ENCODE data around the gene CRTAC1.

CRTAC1 gene

DNA sequence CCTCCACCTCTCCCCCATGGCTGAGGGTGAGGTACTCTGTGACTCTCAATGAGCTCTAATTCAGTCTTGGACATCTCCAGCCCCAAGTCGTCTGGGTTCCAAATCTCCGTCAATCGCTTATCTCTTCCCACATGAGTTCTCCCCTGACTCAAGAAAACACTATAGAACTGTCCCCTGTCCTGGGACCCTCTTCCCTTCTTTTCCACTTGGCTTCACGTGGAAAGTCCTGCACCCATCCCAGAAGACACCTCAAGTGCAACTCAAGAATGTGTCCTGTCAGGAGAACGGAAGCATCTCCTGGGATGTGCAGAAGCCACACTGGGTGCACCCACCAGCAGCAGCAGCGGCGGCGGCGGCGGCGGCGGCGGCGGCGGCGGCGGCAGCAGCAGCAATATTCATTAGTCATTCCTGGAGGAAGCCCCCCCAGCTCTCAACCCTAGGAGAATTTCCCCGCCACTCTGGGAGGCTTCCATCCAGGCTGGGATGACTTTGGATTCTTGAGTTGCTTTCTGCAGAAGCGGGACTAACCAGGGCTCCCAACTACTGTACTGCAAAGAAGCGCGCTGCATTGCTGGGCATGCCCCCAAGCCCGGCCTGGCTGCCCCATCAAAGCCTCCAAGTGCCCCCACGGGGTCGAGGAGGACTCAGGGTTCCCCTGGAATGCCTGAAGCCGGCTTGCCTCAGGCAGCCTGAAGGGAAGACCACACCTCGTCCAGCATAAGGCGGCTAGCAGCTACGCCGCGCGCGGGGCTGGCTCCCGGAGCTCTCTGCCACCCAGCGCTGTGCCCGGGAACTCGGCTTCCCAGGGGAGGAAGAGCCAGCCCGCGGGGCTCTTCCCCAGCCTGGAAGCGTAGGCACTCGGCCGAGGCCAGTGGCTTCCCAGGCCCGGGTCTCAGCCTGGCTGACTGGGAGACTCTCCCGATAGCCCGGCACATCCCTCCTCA lies 1.0 kb downstream of the CRTAC1 start:
- no peak for DNase-seq (ENCODE audit: low read depth)
- TF ChIP-seq, protein P1, sequence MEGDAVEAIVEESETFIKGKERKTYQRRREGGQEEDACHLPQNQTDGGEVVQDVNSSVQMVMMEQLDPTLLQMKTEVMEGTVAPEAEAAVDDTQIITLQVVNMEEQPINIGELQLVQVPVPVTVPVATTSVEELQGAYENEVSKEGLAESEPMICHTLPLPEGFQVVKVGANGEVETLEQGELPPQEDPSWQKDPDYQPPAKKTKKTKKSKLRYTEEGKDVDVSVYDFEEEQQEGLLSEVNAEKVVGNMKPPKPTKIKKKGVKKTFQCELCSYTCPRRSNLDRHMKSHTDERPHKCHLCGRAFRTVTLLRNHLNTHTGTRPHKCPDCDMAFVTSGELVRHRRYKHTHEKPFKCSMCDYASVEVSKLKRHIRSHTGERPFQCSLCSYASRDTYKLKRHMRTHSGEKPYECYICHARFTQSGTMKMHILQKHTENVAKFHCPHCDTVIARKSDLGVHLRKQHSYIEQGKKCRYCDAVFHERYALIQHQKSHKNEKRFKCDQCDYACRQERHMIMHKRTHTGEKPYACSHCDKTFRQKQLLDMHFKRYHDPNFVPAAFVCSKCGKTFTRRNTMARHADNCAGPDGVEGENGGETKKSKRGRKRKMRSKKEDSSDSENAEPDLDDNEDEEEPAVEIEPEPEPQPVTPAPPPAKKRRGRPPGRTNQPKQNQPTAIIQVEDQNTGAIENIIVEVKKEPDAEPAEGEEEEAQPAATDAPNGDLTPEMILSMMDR (conservative IDR thresholded peaks at IDR 0.05; ENCODE audit: low read depth, low read length), result no peak
- peak overlapping the region; percentile 29 for H3K4me3 ChIP-seq (ENCODE audit: low read length)

DNA sequence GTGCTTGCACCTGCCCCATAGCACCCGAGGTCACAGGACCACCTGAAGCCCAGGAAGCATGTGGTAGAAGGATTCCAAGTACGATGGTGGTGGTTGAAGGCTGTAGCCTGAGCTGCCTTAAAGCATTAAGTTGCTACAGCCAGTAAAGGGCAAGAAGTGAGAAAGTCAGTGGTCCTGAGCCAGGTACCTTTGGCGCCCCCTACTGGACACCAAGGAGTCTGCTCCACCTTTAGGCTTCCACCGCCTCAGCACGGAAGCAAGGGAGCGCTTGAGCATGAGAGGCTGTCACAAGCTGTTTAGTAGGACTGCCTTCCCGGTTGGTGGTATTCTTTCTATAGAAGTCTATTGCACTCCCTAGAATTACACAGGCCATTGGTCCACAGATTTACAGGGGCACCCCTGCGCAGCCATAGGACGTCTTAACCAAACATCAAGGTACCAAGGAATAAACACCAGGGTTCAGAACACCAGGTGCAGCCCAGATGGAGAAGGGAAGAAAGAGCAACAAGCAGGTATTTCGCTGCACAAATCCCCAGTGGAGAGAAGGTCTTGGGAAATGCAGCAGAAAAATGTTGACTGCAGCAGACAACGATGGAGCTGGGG lies 2.2 kb downstream of the CRTAC1 start:
- DNase-seq (ENCODE audit: low read depth), result no peak
- TF ChIP-seq, protein P1 (conservative IDR thresholded peaks at IDR 0.05; ENCODE audit: low read depth, low read length), result peak; percentile 85
- no peak overlapping the region for H3K4me3 ChIP-seq (ENCODE audit: low read length)

DNA sequence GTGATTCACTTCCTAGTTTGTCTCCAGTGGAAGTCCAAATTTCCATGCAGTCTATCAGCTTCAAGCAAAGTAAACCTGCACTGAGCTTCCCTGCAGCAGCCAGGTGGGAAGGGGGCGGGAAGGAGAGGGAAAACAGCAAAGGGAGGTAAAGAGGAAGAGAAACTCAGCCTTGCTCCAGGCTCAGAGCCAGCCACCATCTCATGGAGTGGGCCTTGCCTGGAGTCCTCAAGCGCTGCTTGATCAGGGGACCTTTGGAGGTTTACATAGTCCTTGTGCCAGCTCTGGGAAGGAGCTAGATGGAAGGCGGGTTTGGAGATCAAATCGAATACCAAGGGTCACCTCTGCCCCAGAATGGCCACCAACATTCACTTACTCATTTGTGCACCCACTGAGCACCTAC lies 7.4 kb downstream of the CRTAC1 start:
- DNase-seq (ENCODE audit: low read depth), result no peak
- H3K4me3 ChIP-seq (ENCODE audit: low read length), result no peak overlapping the region
- TF ChIP-seq, protein P1 (conservative IDR thresholded peaks at IDR 0.05; ENCODE audit: low read depth, low read length), result no peak

DNA sequence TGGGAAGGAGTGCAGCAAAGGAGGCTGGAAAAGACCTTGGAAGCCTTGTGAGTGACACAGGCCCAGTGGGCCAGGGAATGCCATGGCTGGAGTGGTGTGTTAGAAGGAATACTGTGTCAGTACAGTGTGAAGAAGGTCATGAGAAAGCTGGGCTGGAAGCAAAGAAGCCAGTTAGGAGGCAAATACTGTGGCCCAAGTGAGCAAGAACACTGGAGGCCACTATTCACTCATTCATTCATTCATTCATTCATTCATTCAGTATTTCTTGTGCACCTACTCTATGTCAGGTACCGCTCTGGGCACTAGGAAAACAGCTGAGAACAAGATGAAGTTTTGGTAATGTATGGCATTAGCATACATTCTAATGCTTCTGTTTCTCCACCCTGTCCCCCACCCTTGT lies 9.6 kb downstream of the CRTAC1 start:
- TF ChIP-seq, protein P1 (conservative IDR thresholded peaks at IDR 0.05; ENCODE audit: low read depth, low read length), result no peak
- H3K4me3 ChIP-seq (ENCODE audit: low read length), result no peak overlapping the region
- DNase-seq (ENCODE audit: low read depth), result no peak

DNA sequence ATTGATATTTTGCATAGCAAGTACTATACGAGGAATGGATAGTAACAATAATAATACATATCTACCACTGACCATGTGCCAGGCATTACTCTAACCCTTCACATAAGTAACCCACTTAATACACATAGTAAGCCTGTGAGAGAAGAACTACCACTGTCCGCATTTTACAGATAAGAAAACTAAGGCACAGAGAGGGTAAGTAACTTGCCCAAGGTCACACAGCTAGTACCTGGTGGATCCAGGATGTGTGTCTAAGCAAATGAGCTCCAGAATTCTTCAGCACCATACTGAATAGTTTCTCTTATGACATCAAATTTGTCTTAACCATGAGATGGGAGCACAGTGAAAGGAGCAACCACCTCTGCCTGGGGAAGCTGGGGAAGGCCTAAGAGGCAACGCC lies 10.2 kb downstream of the CRTAC1 start:
- no peak for DNase-seq (ENCODE audit: low read depth)
- no peak overlapping the region for H3K4me3 ChIP-seq (ENCODE audit: low read length)
- TF ChIP-seq, protein P1 (conservative IDR thresholded peaks at IDR 0.05; ENCODE audit: low read depth, low read length), result no peak

DNA sequence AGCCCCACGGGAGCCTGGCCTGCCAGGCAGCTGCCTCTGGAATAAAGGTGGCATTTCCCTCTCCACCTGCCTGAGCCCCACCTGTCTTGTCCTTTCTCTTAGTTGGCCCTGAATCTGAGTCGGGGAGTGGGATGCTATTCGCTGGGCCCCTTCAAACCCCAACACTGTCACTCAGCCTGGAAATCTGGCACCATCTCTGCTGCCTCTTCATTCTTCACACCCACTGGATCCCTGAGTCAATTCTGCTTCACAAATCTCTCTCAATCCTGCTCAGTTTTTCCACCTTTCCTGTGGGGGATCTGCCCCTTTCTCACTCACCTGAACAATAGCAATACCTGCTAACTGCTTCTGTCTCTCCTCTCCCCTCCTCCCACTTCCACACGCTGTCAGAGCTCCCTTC lies 10.6 kb downstream of the CRTAC1 start:
- TF ChIP-seq, protein P1 (conservative IDR thresholded peaks at IDR 0.05; ENCODE audit: low read depth, low read length), result no peak
- DNase-seq (ENCODE audit: low read depth), result no peak
- H3K4me3 ChIP-seq (ENCODE audit: low read length), result no peak overlapping the region

All from retinal pigment epithelial cell (primary cell).